Endometrial microvascular endothelial cells (primary cell): ENCODE data around the gene SCAF4. TPM values are rescaled to one million over a fixed set of nuclear protein-coding genes. Genes with fewer than 3 reads are reported as not detected.

Experiments used
- in situ Hi-C: cut with HindIII; loops from 2 replicates; pipeline ENCODE4 v1.10.0; 2017; ENCODE audit warnings: low sequenced_read_pairs, low pct_unique_long_range_greater_than_20kb; ENCODE audit errors: inconsistent ontology term
- total RNA-seq: library from RNA; depleted of rRNA; stranded (reverse); fragments of >200 nt; gene quantifications from one replicate; pipeline ENCODE4 v1.2.3, GENCODE V29; 2015; ENCODE audit errors: inconsistent ontology term

The SCAF4 gene
- total RNA-seq, 1 donor from 2014 or later: 12.7 TPM

- in situ Hi-C loops: no loop called here
Observed at GRCh38 chr21:31623664-31624063, 108.3 kb downstream of the SCAF4 start.

GRCh38 chr21:31622397-31622796, 109.5 kb downstream of the SCAF4 start:
- in situ Hi-C loops: no loop called here

Other genes starting within 250 kb of the SCAF4 start
- gene SOD1, start 72.4 kb downstream of the SCAF4 start, total RNA-seq: 216 TPM
- not detected for gene HUNK, start 140.9 kb upstream of the SCAF4 start, total RNA-seq